Calu3 (cell line): ENCODE results near the gene CELSR1. TPM values are rescaled to one million over a fixed set of nuclear protein-coding genes. Genes with fewer than 3 reads are reported as not detected.

Source experiments
- BruUV-seq: library from RNA; stranded (reverse); fragments of 400-500 nt; replicated peaks from 2 replicates; lab custom pipeline; 2021; lab: Mats Ljungman, UMichigan
- CTCF ChIA-PET: fragments of 300-600 bp; sonication (Branson Sonifier 250); formaldehyde crosslinking; loops from one replicate; lab custom pipeline; 2022; ENCODE audit warnings: antibody characterized with exemption; lab: Charles Lee
- DNase-seq: peaks from one replicate; pipeline ENCODE4 v3.0.0; 2022
- H3K27ac Mint-ChIP-seq: one replicate; pipeline ENCODE4 v1.8.0; 2022; ENCODE audit warnings: mixed read lengths; ENCODE audit not compliant: unreplicated experiment
- H3K27me3 Mint-ChIP-seq: one replicate; pipeline ENCODE4 v1.8.0; 2022; ENCODE audit warnings: mixed read lengths; ENCODE audit not compliant: unreplicated experiment
- H3K36me3 Mint-ChIP-seq: one replicate; pipeline ENCODE4 v1.8.0; 2022; ENCODE audit warnings: mild to moderate bottlenecking, moderate library complexity, mixed read lengths; ENCODE audit not compliant: insufficient read depth, unreplicated experiment
- H3K4me1 Mint-ChIP-seq: one replicate; pipeline ENCODE4 v1.8.0; 2022; ENCODE audit warnings: mild to moderate bottlenecking, low read depth, mixed read lengths; ENCODE audit not compliant: unreplicated experiment
- H3K4me3 Mint-ChIP-seq: one replicate; pipeline ENCODE4 v1.8.0; 2022; ENCODE audit warnings: mild to moderate bottlenecking, low read depth, moderate library complexity, mixed read lengths; ENCODE audit not compliant: unreplicated experiment
- H3K9me3 Mint-ChIP-seq: one replicate; pipeline ENCODE4 v1.8.0; 2022; ENCODE audit warnings: low read depth, mixed read lengths; ENCODE audit not compliant: unreplicated experiment
- CTCF ChIP-seq: fragments of 200-600 bp; IDR thresholded peaks from one replicate; pipeline ENCODE4 v1.8.0; 2022; ENCODE audit warnings: antibody characterized with exemption; ENCODE audit not compliant: unreplicated experiment
- intact Hi-C: fragments of 100-400 bp; cut with micrococcal nuclease; formaldehyde crosslinking; loops from one replicate; pipeline ENCODE4 v1.10.0; 2022; ENCODE audit not compliant: unreplicated experiment
- total RNA-seq: library from RNA; stranded (reverse); gene quantifications from 2 replicates; pipeline ENCODE4 v1.2.3, GENCODE V29; 2022

Gene CELSR1
- total RNA-seq, 1 experiment from 2014 or later: 45.5 TPM

- BruUV-seq: no TSS peak
- no peak for TF ChIP-seq CTCF
- Mint-ChIP-seq H3K27me3 (no peaks in the 10 kb centered on the region), H3K4me1 (peaks cover 31% of the 10 kb centered on the region), H3K36me3 (peaks cover 12% of the 10 kb centered on the region), H3K9me3 (peaks cover 3% of the 10 kb centered on the region), H3K4me3 (no peak overlapping the region), H3K27ac (no peak overlapping the region)
- intact Hi-C loops: no loop called here
- DNase-seq: no peak
- CTCF ChIA-PET: interaction anchor here (1.3 kb wide), 1 partner anchor 11 kb away, joined by 3 read pairs; no protein-coding TSS in a partner anchor
These were observed 53.1 kb downstream of the CELSR1 start for GRCh38 chr22:46484156-46484860.

- CTCF ChIA-PET: interaction anchor here (0.7 to 0.8 kb wide), 3 partner anchors 77 to 517 kb away, joined by 3 to 4 read pairs (median 3); no protein-coding TSS in a partner anchor
- Mint-ChIP-seq H3K27me3 (no peaks in the 10 kb centered on the region), H3K27ac (no peak overlapping the region), H3K36me3 (peaks cover 12% of the 10 kb centered on the region), H3K4me3 (no peak overlapping the region), H3K4me1 (peaks cover 31% of the 10 kb centered on the region), H3K9me3 (peaks cover 3% of the 10 kb centered on the region)
- intact Hi-C loops: no loop called here
- no peak for DNase-seq
- no TSS peak for BruUV-seq
- TF ChIP-seq CTCF: no peak
These were observed 54.1 kb downstream of the CELSR1 start for GRCh38 chr22:46483353-46483752.

- BruUV-seq: no TSS peak
- Mint-ChIP-seq H3K36me3 (peaks cover 4% of the 10 kb centered on the region), H3K4me3 (no peak overlapping the region), H3K9me3 (peaks cover 3% of the 10 kb centered on the region), H3K27me3 (no peaks in the 10 kb centered on the region), H3K4me1 (peaks cover 31% of the 10 kb centered on the region), H3K27ac (no peak overlapping the region)
- no peak for DNase-seq
- no peak for TF ChIP-seq CTCF
- CTCF ChIA-PET: no interaction called here
- intact Hi-C loops: no loop called here
These were observed 55.3 kb downstream of the CELSR1 start for GRCh38 chr22:46482056-46482675.

- no peak overlapping the region for H3K27ac Mint-ChIP-seq
- BruUV-seq: no TSS peak
- H3K27me3 Mint-ChIP-seq: no peaks in the 10 kb centered on the region
- CTCF ChIA-PET: no interaction called here
- H3K36me3 Mint-ChIP-seq: peaks cover 4% of the 10 kb centered on the region
- peaks cover 3% of the 10 kb centered on the region for H3K9me3 Mint-ChIP-seq
- intact Hi-C loops: no loop called here
- H3K4me3 Mint-ChIP-seq: no peak overlapping the region
- peaks cover 31% of the 10 kb centered on the region for H3K4me1 Mint-ChIP-seq
- DNase-seq: no peak
- no peak for TF ChIP-seq CTCF
These were observed 56.0 kb downstream of the CELSR1 start for GRCh38 chr22:46481386-46481785.
